Right lobe of liver (tissue), 4 donors: Measurements from ENCODE around the gene HLA-DRB5.

ENCODE experiments used
- CTCF ChIP-seq, 4 donors: fragments of 200-600 bp in 3 of 4; fragments of 450-650 bp in 1 of 4; IDR thresholded peaks; one replicate each; pipeline versions ENCODE4 v1.5.1 to v1.8.0; 2016 to 2022; ENCODE audit warnings: antibody characterized with exemption in 4 of 4, mild to moderate bottlenecking in 2 of 4
- POLR2A ChIP-seq: fragments of 450-650 bp; IDR thresholded peaks from one replicate; pipeline ENCODE4 v1.6.1; 2017; ENCODE audit warnings: antibody characterized with exemption, mild to moderate bottlenecking
- donor health status: DM: no; HTN: no; CAD: no.
- donor health status: DM: no; HTN: no; CAD: no.
- donor health status: DM: no; HTN: yes; CAD: no.

GRCh38 chr6:32566957-32567356 is 36.9 kb upstream of the HLA-DRB5 start:
- TF ChIP-seq CTCF (IDR thresholded peaks at IDR 0.05) (no peak), POLR2A (no peak)
